Lower leg skin (tissue), 4 donors: ENCODE results near the gene BACH1. TPM values are rescaled to one million over a fixed set of nuclear protein-coding genes. Genes with fewer than 3 reads are reported as not detected.
"Not testable (repeated sequence)": the region's sequence is repeated elsewhere in the genome, so short reads cannot be mapped to it uniquely, and the experiment has no call there.

ENCODE experiments used
- DNase-seq, 2 donors: peaks; one replicate each; pipeline ENCODE4 v3.0.0-alpha.2; 2019; ENCODE audit warnings: low spot score in 2 of 2
- H3K4me3 ChIP-seq: fragments of 200-600 bp; sonication (generic); 2 replicates; pipeline ENCODE4 v1.5.1; 2017; ENCODE audit warnings: mild to moderate bottlenecking, low read depth; ENCODE audit not compliant: poor library complexity, severe bottlenecking
- POLR2A ChIP-seq, 2 donors: fragments of 450-650 bp; IDR thresholded peaks; one replicate each; pipeline ENCODE4 v1.6.1; 2016 to 2017; ENCODE audit warnings: antibody characterized with exemption in 2 of 2, mild to moderate bottlenecking in 1 of 2, moderate library complexity in 1 of 2
- WGBS, 2 donors: methylation state at CpG; one replicate each; pipeline ENCODE4 v1.1.5; 2018; 5-methylcytosine and 5-hydroxymethylcytosine counted together
- intact Hi-C: fragments of 100-400 bp; cut with DNase I; formaldehyde crosslinking; loops from one replicate; pipeline ENCODE4 v1.15.0; 2023; ENCODE audit warnings: low total_unique reads
- total RNA-seq, 4 donors: library from RNA; depleted of rRNA; stranded (reverse); fragments of >200 nt; gene quantifications; one replicate each; pipeline ENCODE4 v1.1.0, GENCODE V29; 2016
- TF ChIP-seq, protein P1 (sequence below), 3 donors: fragments of 450-650 bp; IDR thresholded peaks; one replicate each; pipeline ENCODE4 v1.5.1; 2016; ENCODE audit warnings: antibody characterized with exemption in 3 of 3, mild to moderate bottlenecking in 3 of 3, moderate library complexity in 2 of 3

The BACH1 gene
- total RNA-seq, 4 donors from 2014 or later: 87.7 to 96.4 (median 91.0) TPM

DNA sequence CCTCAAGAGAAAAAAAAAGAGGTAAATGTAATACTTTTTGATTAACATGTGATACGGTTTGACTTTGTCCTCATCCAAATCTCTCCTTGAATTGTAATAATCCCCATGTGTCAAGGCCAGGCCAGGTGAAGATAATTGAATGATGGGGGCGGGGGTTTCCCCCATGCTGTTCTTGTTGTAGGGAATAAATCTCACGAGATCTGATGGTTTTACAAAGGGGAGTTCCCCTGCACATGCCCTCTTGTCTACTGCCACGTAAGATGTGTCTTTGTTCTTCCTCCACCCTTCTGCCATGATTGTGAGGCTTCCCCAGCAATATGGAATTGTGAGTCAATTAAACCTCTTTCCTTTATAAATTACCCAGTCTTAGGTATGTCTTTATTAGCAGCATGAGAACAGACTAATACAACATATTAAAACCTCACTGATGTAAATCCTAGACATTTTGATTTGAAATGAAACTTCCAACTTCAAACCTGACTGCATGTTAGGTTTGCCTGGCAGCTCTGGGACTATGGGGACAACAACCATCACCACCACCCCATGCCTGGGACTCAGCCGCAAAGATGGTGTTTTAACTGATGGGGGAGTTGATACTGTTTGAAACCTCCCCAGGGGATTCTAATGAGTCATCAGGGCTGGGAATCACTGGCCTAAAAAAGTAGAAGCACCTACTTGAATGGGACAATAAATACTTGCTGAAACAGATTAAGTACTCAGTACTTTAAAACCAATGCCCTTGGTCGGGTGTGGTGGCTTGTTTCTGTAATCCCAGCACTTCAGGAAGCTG lies 32.8 kb upstream of the BACH1 start:
- intact Hi-C loops: no loop called here
- TF ChIP-seq, protein P1, sequence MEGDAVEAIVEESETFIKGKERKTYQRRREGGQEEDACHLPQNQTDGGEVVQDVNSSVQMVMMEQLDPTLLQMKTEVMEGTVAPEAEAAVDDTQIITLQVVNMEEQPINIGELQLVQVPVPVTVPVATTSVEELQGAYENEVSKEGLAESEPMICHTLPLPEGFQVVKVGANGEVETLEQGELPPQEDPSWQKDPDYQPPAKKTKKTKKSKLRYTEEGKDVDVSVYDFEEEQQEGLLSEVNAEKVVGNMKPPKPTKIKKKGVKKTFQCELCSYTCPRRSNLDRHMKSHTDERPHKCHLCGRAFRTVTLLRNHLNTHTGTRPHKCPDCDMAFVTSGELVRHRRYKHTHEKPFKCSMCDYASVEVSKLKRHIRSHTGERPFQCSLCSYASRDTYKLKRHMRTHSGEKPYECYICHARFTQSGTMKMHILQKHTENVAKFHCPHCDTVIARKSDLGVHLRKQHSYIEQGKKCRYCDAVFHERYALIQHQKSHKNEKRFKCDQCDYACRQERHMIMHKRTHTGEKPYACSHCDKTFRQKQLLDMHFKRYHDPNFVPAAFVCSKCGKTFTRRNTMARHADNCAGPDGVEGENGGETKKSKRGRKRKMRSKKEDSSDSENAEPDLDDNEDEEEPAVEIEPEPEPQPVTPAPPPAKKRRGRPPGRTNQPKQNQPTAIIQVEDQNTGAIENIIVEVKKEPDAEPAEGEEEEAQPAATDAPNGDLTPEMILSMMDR (IDR thresholded peaks at IDR 0.05): no peak
- no peak for TF ChIP-seq POLR2A (IDR thresholded peaks at IDR 0.05)
- WGBS, 2 donors: 61 to 63% methylated on average over 6 of the region's 6 CpGs
- H3K4me3 ChIP-seq: no peak overlapping the region
- no peak for DNase-seq

DNA sequence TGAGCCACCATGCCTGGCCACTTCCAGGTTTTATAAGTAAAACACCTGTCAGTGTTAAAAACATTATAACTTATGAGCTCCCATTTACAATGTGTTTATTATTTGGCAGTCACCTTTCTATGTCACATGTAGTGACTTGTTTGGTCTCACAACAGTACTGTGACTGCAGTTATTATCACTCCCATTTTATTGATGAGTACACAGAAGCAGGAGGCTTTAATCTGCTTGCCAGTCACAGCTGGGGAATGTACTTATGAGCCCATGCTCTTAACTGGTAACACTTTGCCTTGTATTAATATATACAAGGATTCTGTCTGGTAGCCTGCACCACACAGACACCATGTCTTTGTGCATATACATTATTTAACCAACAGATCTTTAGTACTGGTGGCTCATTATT lies 31.1 kb upstream of the BACH1 start:
- no peak for DNase-seq
- H3K4me3 ChIP-seq: no peak overlapping the region
- no peak for TF ChIP-seq POLR2A (IDR thresholded peaks at IDR 0.05)
- TF ChIP-seq, protein P1 (IDR thresholded peaks at IDR 0.05): no peak
- intact Hi-C loops: no loop called here

DNA sequence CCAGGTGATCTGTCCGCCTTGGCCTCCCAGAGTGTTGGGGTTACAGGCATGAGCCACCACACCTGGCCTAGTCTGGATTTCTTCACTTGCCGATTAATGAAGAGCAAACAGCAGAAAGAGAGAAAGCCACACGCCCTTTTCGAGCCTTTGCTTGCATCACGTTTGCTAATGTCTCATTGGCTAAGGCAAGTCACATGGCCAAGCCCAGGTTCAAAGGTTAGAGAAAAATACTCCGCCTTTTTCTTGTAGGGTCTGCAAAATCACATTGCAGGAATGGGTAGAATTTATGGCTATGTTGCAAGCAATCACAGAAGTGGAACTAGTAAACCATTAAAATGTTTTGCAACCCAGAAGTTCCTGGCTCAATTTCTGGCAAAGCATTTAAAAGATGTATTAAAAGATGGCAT lies 26.8 kb upstream of the BACH1 start:
- no peak overlapping the region for H3K4me3 ChIP-seq
- 92 to 93% methylated on average over 6 of the region's 6 CpGs for WGBS, 2 donors
- TF ChIP-seq POLR2A (IDR thresholded peaks at IDR 0.05): no peak
- TF ChIP-seq, protein P1 (IDR thresholded peaks at IDR 0.05): no peak
- DNase-seq: no peak
- intact Hi-C loops: no loop called here

DNA sequence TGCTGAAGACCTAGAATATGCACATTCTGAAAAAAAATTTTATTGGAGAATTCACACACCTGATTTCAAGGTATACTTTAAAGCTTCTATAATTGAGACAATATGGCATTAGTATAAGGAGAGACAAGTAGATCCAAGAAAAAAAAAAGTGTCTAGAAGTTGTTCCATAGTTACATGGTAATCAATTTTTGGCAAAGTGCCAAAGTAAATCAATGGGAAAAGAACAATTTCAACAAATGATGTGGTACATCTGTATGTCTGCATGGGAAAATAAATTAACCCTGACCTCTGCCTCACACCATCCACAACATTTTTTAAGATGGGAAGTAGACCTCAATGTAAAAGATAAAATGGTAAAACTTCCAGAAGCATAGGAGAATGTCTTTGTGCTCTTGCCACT lies 21.3 kb upstream of the BACH1 start:
- intact Hi-C loops: no loop called here
- TF ChIP-seq, protein P1 (IDR thresholded peaks at IDR 0.05): no peak
- no peak for TF ChIP-seq POLR2A (IDR thresholded peaks at IDR 0.05)
- DNase-seq: no peak

DNA sequence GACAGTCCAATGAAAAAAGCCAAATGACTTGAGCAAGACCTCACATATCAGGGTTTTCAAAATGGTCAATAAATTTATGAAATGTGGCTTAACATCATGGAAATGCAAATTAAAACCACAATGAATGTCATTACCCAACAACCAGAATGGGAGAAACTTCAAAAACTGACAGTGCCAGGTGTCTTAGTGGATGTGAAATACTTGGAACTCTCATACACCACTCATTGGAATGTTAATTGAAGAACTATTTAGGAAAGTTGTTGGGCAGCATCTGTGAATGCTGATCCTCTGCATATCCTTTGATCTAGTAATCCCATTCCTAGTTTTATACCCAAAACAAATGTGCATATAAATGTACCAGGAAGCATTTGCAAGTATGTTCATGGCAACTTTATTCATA lies 19.2 kb upstream of the BACH1 start:
- H3K4me3 ChIP-seq: no peak overlapping the region
- no peak for TF ChIP-seq POLR2A (IDR thresholded peaks at IDR 0.05)
- TF ChIP-seq, protein P1 (IDR thresholded peaks at IDR 0.05): no peak
- no peak for DNase-seq
- intact Hi-C loops: no loop called here

More for the DNA sequence above, 21.3 kb upstream of the BACH1 start:
- no peak overlapping the region for H3K4me3 ChIP-seq

DNA sequence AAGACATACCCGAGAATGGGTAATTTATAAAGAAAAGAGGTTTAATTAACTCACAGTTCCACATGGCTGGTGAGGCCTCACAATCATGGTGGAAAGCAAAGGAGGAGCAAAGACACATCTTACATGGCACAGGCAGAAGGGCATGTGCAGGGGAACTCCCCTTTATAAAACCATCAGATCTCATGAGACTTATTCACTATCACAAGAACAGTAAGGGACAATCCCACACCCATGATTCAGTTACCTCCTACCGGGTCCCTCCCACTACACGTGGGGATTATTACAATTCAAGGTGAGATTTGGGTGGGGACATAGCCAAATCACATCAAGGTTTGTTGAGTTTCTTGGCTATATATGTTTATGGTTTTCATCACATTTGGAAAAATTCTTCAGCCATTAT lies 16.9 kb upstream of the BACH1 start:
- DNase-seq, intact Hi-C loops: not testable (repeated sequence)
- 86% methylated on average over 3 of the region's 3 CpGs for WGBS, 2 donors

More for the DNA sequence above, 16.9 kb upstream of the BACH1 start:
- not testable (repeated sequence) for H3K4me3 ChIP-seq
